Cardiac muscle cell (in vitro differentiated cells and primary cell): Measurements from ENCODE around the gene FOXJ3. TPM values are rescaled to one million over a fixed set of nuclear protein-coding genes. Genes with fewer than 3 reads are reported as not detected.

Experiments used
- DNase-seq, 2 donors: peaks; one replicate each; pipeline versions ENCODE4 v3.0.0 to v3.0.0-alpha.2; 2010 to 2017; ENCODE audit warnings: low read depth in 1 of 2, low spot score in 1 of 2
- H3K27ac ChIP-seq: fragments of 200-600 bp; sonication (generic); 2 replicates; pipeline ENCODE4 v1.5.1; 2016
- H3K27me3 ChIP-seq: fragments of 200-600 bp; sonication (generic); 2 replicates; pipeline ENCODE4 v1.6.0; 2016; ENCODE audit warnings: control low read depth
- H3K36me3 ChIP-seq: fragments of 200-600 bp; sonication (generic); 2 replicates; pipeline ENCODE4 v1.5.1; 2016; ENCODE audit warnings: control low read depth
- H3K4me1 ChIP-seq: fragments of 200-600 bp; sonication (generic); 2 replicates; pipeline ENCODE4 v1.8.1; 2017; ENCODE audit warnings: low read depth, mild to moderate bottlenecking, mixed run types
- H3K4me3 ChIP-seq: fragments of 200-600 bp; sonication (generic); 2 replicates; pipeline ENCODE4 v1.5.1; 2016; ENCODE audit warnings: mild to moderate bottlenecking
- H3K9me3 ChIP-seq: fragments of 200-600 bp; sonication (generic); 2 replicates; pipeline ENCODE4 v1.5.1; 2017; ENCODE audit warnings: low read depth, mild to moderate bottlenecking, control low read depth
- polyA plus RNA-seq: library from polyadenylated mRNA; unstranded; fragments of >200 nt; fragmentation: Nextera tagmentation; extraction: Ambion mirVana; gene quantifications from 2 replicates; pipeline ENCODE4 v1.2.1, GENCODE V29; 2016
- total RNA-seq: library from RNA; depleted of rRNA; stranded (reverse); fragments of >200 nt; gene quantifications from 2 replicates; pipeline ENCODE4 v1.2.3, GENCODE V29; 2016
- TF ChIP-seq, protein P1 (sequence below): IDR thresholded peaks from 2 replicates; pipeline ENCODE4 v1.5.1; 2012; ENCODE audit warnings: low read depth, mild to moderate bottlenecking, low read length

FOXJ3 gene
- total and polyA plus RNA-seq, 2 experiments from 2014 or later, result 25.4 to 54.1 TPM

DNA sequence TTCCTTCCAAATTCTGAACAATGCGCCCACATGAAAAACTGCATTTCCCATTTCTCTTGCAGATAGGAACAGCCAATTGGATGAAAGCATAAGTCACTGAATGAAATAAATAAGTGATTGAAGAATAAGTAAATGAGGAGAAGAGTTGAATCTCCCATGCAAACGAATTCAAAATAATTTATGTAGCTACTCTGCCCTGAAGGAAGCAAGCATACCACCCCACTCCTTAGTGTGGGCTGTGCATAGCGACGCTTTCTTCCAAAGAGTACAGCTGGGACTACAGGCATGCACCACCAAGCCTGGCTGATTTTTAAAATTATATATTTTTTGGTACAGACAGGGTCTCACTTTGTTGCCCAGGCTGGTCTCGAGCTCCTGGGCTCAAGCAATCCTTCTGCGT is 29.1 kb upstream of the FOXJ3 start:
- Histone ChIP-seq H3K9me3 (no peaks in the 10 kb centered on the region), H3K36me3 (no peaks in the 10 kb centered on the region), H3K4me1 (no peaks in the 10 kb centered on the region), H3K4me3 (no peak overlapping the region), H3K27ac (no peak overlapping the region), H3K27me3 (no peaks in the 10 kb centered on the region)
- DNase-seq, result no peak
- TF ChIP-seq, protein P1, sequence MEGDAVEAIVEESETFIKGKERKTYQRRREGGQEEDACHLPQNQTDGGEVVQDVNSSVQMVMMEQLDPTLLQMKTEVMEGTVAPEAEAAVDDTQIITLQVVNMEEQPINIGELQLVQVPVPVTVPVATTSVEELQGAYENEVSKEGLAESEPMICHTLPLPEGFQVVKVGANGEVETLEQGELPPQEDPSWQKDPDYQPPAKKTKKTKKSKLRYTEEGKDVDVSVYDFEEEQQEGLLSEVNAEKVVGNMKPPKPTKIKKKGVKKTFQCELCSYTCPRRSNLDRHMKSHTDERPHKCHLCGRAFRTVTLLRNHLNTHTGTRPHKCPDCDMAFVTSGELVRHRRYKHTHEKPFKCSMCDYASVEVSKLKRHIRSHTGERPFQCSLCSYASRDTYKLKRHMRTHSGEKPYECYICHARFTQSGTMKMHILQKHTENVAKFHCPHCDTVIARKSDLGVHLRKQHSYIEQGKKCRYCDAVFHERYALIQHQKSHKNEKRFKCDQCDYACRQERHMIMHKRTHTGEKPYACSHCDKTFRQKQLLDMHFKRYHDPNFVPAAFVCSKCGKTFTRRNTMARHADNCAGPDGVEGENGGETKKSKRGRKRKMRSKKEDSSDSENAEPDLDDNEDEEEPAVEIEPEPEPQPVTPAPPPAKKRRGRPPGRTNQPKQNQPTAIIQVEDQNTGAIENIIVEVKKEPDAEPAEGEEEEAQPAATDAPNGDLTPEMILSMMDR, result no peak

DNA sequence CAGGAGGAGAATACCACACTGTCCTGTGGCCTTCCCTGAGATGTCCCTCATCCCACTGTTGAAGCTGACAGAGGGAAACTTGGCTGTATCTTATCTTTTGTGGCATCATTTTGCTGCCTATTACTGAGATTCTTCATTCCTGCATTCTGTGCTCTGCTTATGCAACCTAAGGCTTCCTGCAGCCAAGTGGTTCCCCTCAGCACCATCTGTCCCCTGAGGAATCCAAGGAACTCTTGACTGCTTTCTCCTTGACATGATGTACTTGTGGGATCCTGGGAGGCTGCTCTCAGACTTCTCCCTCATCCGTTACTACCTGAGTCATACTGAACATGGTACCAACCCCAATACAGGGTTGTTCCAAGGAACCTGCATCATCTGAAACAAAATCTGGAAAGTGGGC is 24.4 kb upstream of the FOXJ3 start:
- H3K27ac ChIP-seq, result no peak overlapping the region
- DNase-seq, result peak in 1 of 2 donors; percentile 10
- no peaks in the 10 kb centered on the region for H3K27me3 ChIP-seq
- TF ChIP-seq, protein P1, result no peak
- no peaks in the 10 kb centered on the region for H3K36me3 ChIP-seq
- H3K4me3 ChIP-seq, result no peak overlapping the region
- no peaks in the 10 kb centered on the region for H3K9me3 ChIP-seq
- no peaks in the 10 kb centered on the region for H3K4me1 ChIP-seq

DNA sequence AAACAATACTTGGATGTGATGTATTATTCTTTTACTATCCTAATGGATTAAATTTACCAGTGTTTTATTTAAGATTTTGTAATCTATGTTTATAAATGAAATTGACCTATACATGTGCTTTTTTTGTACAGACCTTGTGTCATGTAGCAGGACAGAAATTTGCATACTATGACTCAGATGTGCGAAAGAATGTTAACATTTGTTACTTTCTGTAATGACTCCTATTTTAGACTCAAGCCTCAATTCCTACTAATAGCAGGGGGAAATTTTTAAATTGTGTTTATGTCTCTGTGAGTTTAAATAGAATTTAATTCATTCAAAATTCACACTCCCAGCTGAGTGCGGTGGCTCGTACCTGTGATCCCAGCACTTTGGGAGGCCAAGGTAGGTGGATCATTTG is 23.8 kb upstream of the FOXJ3 start:
- Histone ChIP-seq H3K27me3 (no peaks in the 10 kb centered on the region), H3K36me3 (no peaks in the 10 kb centered on the region), H3K4me1 (no peaks in the 10 kb centered on the region), H3K9me3 (no peaks in the 10 kb centered on the region), H3K27ac (no peak overlapping the region), H3K4me3 (no peak overlapping the region)
- DNase-seq, result no peak
- TF ChIP-seq, protein P1, result no peak

DNA sequence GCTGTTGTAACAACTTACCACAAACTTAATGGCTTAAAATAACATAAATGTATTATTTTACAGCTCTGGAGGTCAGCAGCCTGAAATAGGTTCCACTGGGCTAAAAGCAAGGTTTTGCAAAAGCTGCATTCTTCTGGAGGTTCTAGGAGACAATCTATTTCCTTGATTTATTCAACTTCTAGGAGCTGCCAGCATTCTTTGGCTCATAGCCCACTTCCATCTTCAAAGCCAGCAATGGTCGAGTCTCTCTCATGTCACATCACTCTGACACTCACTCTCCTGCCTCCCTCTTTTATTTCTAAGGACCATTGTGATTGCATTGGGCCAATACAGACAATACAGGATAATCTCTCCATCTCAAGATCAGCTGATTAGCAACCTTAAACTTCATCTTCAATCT is 15.1 kb upstream of the FOXJ3 start:
- TF ChIP-seq, protein P1, result no peak
- Histone ChIP-seq H3K36me3 (no peaks in the 10 kb centered on the region), H3K4me1 (no peaks in the 10 kb centered on the region), H3K27ac (no peak overlapping the region), H3K9me3 (no peaks in the 10 kb centered on the region), H3K4me3 (no peak overlapping the region), H3K27me3 (peaks cover 4% of the 10 kb centered on the region)
- DNase-seq, result peak in 1 of 2 donors; percentile 18

DNA sequence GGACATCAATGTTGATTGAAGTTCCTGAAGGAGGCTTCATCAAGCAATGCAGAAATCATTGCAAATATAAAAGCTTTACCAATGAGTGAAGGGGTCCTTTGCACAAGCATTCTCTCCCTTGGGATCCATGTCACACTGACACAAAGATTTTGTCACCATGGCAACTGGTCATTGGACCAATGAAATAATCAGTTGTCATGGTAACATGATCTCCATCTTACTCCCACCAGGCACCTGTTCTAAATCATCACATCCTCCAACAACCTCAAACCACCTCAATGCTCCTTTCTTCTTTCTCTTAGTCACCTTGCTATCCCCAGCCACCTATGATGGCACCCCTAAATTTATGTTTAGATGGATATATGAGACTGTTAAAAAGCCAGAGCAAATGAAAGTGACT is 13.5 kb upstream of the FOXJ3 start:
- H3K27ac ChIP-seq, result no peak overlapping the region

More for the DNA sequence above, 13.5 kb upstream of the FOXJ3 start:
- H3K9me3 ChIP-seq, result no peaks in the 10 kb centered on the region
- H3K36me3 ChIP-seq, result no peaks in the 10 kb centered on the region
- H3K27me3 ChIP-seq, result peaks cover 4% of the 10 kb centered on the region
- DNase-seq, result no peak
- H3K4me3 ChIP-seq, result no peak overlapping the region
- TF ChIP-seq, protein P1, result no peak
- no peaks in the 10 kb centered on the region for H3K4me1 ChIP-seq
